Suppressor macrophage treated with lipopolysaccharide for 1 hour (primary cell): Measurements from ENCODE around the gene HBEGF.
A peak's percentile ranks its signal among the peaks of the same experiment; 100 is the strongest.

Source experiments
- DNase-seq, 3 donors: peaks; one replicate each; pipeline ENCODE4 v3.0.0-alpha.2; 2020 to 2022

HBEGF gene

GRCh38 chr5:140331638-140332037 lies 14.8 kb downstream of the HBEGF start:
- DNase-seq: no peak

- DNase-seq: no peak
Observed at GRCh38 chr5:140329739-140330481, 16.5 kb downstream of the HBEGF start.

GRCh38 chr5:140328036-140328764 lies 18.2 kb downstream of the HBEGF start:
- DNase-seq: peak; percentile 31 to 58 (median 49)

GRCh38 chr5:140327589-140327988 lies 18.8 kb downstream of the HBEGF start:
- DNase-seq: no peak

- no peak for DNase-seq
Observed at GRCh38 chr5:140325486-140325885, 20.9 kb downstream of the HBEGF start.

- DNase-seq: peak; percentile 89 to 97 (median 94)
Observed at GRCh38 chr5:140324617-140325241, 21.7 kb downstream of the HBEGF start.

- DNase-seq: peak in 2 of 3 donors; percentile 45 to 59
Observed at GRCh38 chr5:140324041-140324600, 22.3 kb downstream of the HBEGF start.

- peak; percentile 55 to 60 (median 60) for DNase-seq
Observed at GRCh38 chr5:140322751-140323731, 23.4 kb downstream of the HBEGF start.

- DNase-seq: peak; percentile 88 to 96 (median 89)
Observed at GRCh38 chr5:140321796-140322195, 24.6 kb downstream of the HBEGF start.

- DNase-seq: peak; percentile 72 to 84 (median 83)
Observed at GRCh38 chr5:140319833-140320232, 26.6 kb downstream of the HBEGF start.

GRCh38 chr5:140318792-140319191 lies 27.6 kb downstream of the HBEGF start:
- no peak for DNase-seq

GRCh38 chr5:140317859-140318258 lies 28.5 kb downstream of the HBEGF start:
- DNase-seq: no peak

- DNase-seq: peak in 1 of 3 donors; percentile 21
Observed at GRCh38 chr5:140312791-140313189, 33.6 kb downstream of the HBEGF start.

- DNase-seq: peak; percentile 74 to 87 (median 77)
Observed at GRCh38 chr5:140312067-140312790, 34.2 kb downstream of the HBEGF start.

- DNase-seq: peak; percentile 24 to 52 (median 32)
Observed at GRCh38 chr5:140311011-140311467, 35.4 kb downstream of the HBEGF start.

GRCh38 chr5:140310434-140310833 lies 36.0 kb downstream of the HBEGF start:
- DNase-seq: peak in 2 of 3 donors; percentile 33 to 44

GRCh38 chr5:140309706-140310249 lies 36.6 kb downstream of the HBEGF start:
- no peak for DNase-seq

- DNase-seq: no peak
Observed at GRCh38 chr5:140305471-140305870, 40.9 kb downstream of the HBEGF start.

- peak; percentile 72 to 79 (median 76) for DNase-seq
Observed at GRCh38 chr5:140303966-140304365, 42.4 kb downstream of the HBEGF start.

GRCh38 chr5:140302786-140303639 lies 43.4 kb downstream of the HBEGF start, which contains the start of gene PFDN1:
PFDN1 (minus strand) TSS chr5:140303101; CDS start chr5:140303073, 28 bp downstream.
- peak; percentile 96 to 98 (median 97) for DNase-seq
